ENCODE measurements around the gene CALHM3. TPM values are rescaled to one million over a fixed set of nuclear protein-coding genes. Genes with fewer than 3 reads are reported as not detected.

The CALHM3 gene
- polyA plus RNA-seq, 3 donors: 0.04 to 0.62 TPM; not detected in 1

- no peak overlapping the region for H3K4me3 Mint-ChIP-seq
- WGBS (ENCODE audit: insufficient coverage): 81% methylated on average over 2 of the region's 7 CpGs
- peak overlapping the region in 1 of 3 experiments; percentile 4 for H3K4me3 ChIP-seq (replicated peaks in 1 of 3; ENCODE audit: low read depth in 2 of 3, low read length in 3 of 3)
- H4K20me1 ChIP-seq (ENCODE audit: insufficient read depth, low read length): no peaks in the 10 kb centered on the region
- H3K27me3 Mint-ChIP-seq (ENCODE audit: low read depth in 3 of 3): peaks cover 0 to 6% (median 2%) of the 10 kb centered on the region in 3 donors
- TF ChIP-seq CTCF (IDR thresholded peaks at IDR 0.05): no peak
- H3K27me3 ChIP-seq (ENCODE audit: control insufficient read depth in 2 of 2, insufficient read depth in 2 of 2, low read length in 2 of 2): no peaks in the 10 kb centered on the region
- no peak overlapping the region for H3K4me2 ChIP-seq (replicated peaks; ENCODE audit: extremely low read depth, low read length, poor library complexity, severe bottlenecking)
- H2AFZ ChIP-seq (ENCODE audit: insufficient read depth, low read depth, low read length, poor library complexity, severe bottlenecking): no peak overlapping the region
- H3K36me3 ChIP-seq (replicated peaks in 1 of 2; ENCODE audit: control insufficient read depth in 1 of 2, insufficient read depth in 2 of 2, low read length in 2 of 2): no peaks in the 10 kb centered on the region
- peaks cover 0 to 11% (median 4%) of the 10 kb centered on the region in 7 donors for H3K9me3 Mint-ChIP-seq
- H3K9me3 ChIP-seq (replicated peaks in 1 of 2; ENCODE audit: control insufficient read depth in 1 of 2, insufficient read depth in 1 of 2, low read length in 2 of 2): no peaks in the 10 kb centered on the region
- H3K27ac Mint-ChIP-seq: peak overlapping the region in 2 of 7 donors; percentile 36 to 48
- intact Hi-C loops (cut with micrococcal nuclease): no loop called here
- peaks cover 81% of the 10 kb centered on the region for H3K4me1 Mint-ChIP-seq
- H3K79me2 ChIP-seq (ENCODE audit: insufficient read depth, low read length): no peaks in the 10 kb centered on the region
- H3K27ac ChIP-seq (ENCODE audit: low read depth in 1 of 2, low read length in 2 of 2): peak overlapping the region in 1 of 2 donors; percentile 49
- H3K4me1 ChIP-seq (ENCODE audit: control insufficient read depth in 1 of 2, insufficient read depth in 2 of 2, low read length in 2 of 2): peaks cover 76 to 80% of the 10 kb centered on the region in 2 donors
- H3K36me3 Mint-ChIP-seq: peaks cover 2 to 3% of the 10 kb centered on the region in 2 donors
- peak in 1 of 3 donors; percentile 37 for DNase-seq
- no peak overlapping the region for H3K9ac ChIP-seq (ENCODE audit: insufficient read depth, low read length, poor library complexity, severe bottlenecking)
Observed at GRCh38 chr10:103467406-103467805, 11.6 kb downstream of the CALHM3 start.

- Histone ChIP-seq H3K4me1 (ENCODE audit: control insufficient read depth in 1 of 2, insufficient read depth in 2 of 2, low read length in 2 of 2) (peaks cover 69 to 74% of the 10 kb centered on the region in 2 donors), H3K9ac (ENCODE audit: insufficient read depth, low read length, poor library complexity, severe bottlenecking) (no peak overlapping the region), H2AFZ (ENCODE audit: insufficient read depth, low read depth, low read length, poor library complexity, severe bottlenecking) (no peak overlapping the region), H3K4me2 (replicated peaks; ENCODE audit: extremely low read depth, low read length, poor library complexity, severe bottlenecking) (no peak overlapping the region), H3K27me3 (ENCODE audit: control insufficient read depth in 2 of 2, insufficient read depth in 2 of 2, low read length in 2 of 2) (no peaks in the 10 kb centered on the region), H4K20me1 (ENCODE audit: insufficient read depth, low read length) (no peaks in the 10 kb centered on the region), H3K27ac (ENCODE audit: low read depth in 1 of 2, low read length in 2 of 2) (peak overlapping the region in 1 of 2 donors; percentile 49), H3K4me3 (replicated peaks in 1 of 3; ENCODE audit: low read depth in 2 of 3, low read length in 3 of 3) (no peak overlapping the region), H3K9me3 (replicated peaks in 1 of 2; ENCODE audit: control insufficient read depth in 1 of 2, insufficient read depth in 1 of 2, low read length in 2 of 2) (no peaks in the 10 kb centered on the region), H3K79me2 (ENCODE audit: insufficient read depth, low read length) (no peaks in the 10 kb centered on the region), H3K36me3 (replicated peaks in 1 of 2; ENCODE audit: control insufficient read depth in 1 of 2, insufficient read depth in 2 of 2, low read length in 2 of 2) (no peaks in the 10 kb centered on the region)
- intact Hi-C loops (cut with micrococcal nuclease): no loop called here
- H3K4me1 Mint-ChIP-seq: peaks cover 74% of the 10 kb centered on the region
- no peak overlapping the region for H3K4me3 Mint-ChIP-seq
- no peak for DNase-seq
- WGBS (ENCODE audit: insufficient coverage): 71% methylated on average over 3 of the region's 3 CpGs
- peaks cover 0 to 5% (median 2%) of the 10 kb centered on the region in 3 donors for H3K27me3 Mint-ChIP-seq (ENCODE audit: low read depth in 3 of 3)
- H3K36me3 Mint-ChIP-seq: peaks cover 2 to 3% of the 10 kb centered on the region in 2 donors
- peaks cover 0 to 11% (median 4%) of the 10 kb centered on the region in 7 donors for H3K9me3 Mint-ChIP-seq
- peak overlapping the region in 3 of 7 donors; percentile 12 to 71 (median 42) for H3K27ac Mint-ChIP-seq
- no peak for TF ChIP-seq CTCF (IDR thresholded peaks at IDR 0.05)
Observed at GRCh38 chr10:103466734-103467133, 12.3 kb downstream of the CALHM3 start.

Measured in CD14-positive monocyte (primary cell).